ENCODE results near the gene STPG1.

DNA sequence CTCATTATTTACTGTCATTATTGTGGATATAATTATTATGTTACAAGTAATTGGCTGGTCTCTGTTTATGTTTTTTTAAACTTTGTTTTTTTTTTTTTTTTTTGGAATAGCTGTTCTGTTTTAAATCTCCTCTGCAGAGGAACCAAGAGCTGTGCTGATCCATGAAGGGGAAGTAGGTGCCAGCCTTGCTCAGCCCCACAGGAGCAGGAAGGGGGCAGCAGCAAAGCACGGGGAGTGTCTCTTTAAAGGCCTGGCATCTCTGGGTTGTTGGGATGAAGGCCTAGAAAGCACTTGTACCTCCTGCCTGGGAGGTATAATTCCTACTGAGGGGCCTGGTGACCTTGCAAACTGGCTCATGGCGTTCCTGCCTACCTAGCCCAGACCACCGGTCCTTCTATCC, 96.9 kb downstream of the STPG1 start:
- TF ChIP-seq, protein P1, sequence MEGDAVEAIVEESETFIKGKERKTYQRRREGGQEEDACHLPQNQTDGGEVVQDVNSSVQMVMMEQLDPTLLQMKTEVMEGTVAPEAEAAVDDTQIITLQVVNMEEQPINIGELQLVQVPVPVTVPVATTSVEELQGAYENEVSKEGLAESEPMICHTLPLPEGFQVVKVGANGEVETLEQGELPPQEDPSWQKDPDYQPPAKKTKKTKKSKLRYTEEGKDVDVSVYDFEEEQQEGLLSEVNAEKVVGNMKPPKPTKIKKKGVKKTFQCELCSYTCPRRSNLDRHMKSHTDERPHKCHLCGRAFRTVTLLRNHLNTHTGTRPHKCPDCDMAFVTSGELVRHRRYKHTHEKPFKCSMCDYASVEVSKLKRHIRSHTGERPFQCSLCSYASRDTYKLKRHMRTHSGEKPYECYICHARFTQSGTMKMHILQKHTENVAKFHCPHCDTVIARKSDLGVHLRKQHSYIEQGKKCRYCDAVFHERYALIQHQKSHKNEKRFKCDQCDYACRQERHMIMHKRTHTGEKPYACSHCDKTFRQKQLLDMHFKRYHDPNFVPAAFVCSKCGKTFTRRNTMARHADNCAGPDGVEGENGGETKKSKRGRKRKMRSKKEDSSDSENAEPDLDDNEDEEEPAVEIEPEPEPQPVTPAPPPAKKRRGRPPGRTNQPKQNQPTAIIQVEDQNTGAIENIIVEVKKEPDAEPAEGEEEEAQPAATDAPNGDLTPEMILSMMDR (IDR thresholded peaks at IDR 0.05; ENCODE audit: low read length) = no peak
- no peak for TF ChIP-seq EZH2 (optimal IDR thresholded peaks at IDR 0.05; ENCODE audit: low read depth, low read length)
